ENCODE measurements around the gene DCUN1D4.

DCUN1D4 gene

GRCh38 chr4:51853027-51853682 is 10.2 kb downstream of the DCUN1D4 start:
- no peak for DNase-seq (ENCODE audit: extremely low read depth in 1 of 2, low read depth in 1 of 2)

DNA sequence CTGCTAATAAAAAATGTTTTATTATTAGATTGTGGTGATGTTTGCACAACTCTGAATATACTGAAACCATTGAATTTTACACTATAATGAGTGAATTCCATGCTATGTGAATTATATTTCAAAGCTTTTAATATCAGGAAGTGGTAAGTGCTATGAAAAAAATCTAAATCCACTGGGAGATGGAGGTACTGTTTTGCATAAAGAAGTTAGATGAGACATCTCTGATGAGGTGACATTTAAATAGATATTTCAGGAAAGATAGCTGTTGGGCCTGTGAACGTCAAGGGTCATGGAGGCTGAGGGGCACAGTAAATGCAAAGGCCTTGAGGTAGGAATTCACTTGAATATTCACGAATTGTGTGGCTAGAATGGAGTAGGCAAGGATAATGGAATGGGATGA is 12.3 kb downstream of the DCUN1D4 start:
- no peak for DNase-seq (ENCODE audit: extremely low read depth in 1 of 2, low read depth in 1 of 2)

GRCh38 chr4:51855751-51856150 is 12.8 kb downstream of the DCUN1D4 start:
- DNase-seq (ENCODE audit: extremely low read depth in 1 of 2, low read depth in 1 of 2) = no peak

DNA sequence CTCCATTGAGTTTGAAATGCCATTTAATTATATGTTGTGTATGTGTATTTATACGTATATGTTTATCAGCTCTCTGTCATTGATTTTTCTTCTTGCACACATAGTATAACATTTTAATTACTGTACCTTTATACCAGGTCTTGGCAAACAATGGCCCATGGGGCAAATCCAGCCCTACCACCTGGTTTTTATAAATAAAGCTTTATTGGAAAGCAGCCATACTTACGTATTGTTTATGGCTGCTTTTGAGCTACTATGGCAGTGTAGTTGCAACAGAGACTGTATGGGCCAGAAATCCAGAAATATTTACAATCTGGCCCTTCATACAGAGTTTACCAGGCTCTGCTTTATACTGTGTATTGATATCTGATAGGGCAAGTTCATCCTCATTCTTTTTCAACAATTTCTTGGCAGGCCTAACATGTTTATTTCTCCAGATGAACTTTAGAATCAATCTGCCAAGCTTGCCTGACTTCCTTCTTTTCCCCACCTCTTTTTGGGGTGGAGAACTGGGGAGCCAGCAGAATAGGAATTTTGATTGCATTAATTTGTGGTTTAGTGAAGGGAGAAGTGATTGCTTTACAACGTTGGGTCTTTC is 15.8 kb downstream of the DCUN1D4 start:
- no peak for DNase-seq (ENCODE audit: extremely low read depth in 1 of 2, low read depth in 1 of 2)

DNA sequence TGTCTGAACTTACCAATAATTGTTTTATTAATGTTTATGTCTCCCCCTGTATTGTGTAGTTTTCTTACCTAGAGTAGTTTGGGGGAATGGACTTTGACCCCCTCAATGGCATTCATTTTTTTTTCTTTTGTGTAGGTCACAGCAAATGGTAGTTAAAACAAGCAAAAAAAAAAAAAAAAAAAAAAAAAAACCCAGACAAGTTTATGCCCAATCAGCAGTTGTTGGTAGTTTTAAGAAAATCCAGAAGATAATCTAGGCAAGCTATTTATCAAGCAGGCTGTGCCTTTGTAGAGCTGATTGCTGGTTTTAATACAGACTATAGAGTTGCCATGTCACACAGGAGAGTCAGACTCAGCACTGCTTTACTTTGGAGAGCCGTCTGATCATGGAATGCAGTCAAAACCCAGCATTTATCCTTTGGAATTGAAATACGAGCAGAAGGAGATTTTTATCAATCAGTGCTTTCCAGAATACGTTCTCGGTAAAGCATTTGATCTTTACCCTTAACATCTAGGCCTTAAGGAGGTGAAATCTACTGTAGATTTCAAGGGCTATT is 16.6 kb downstream of the DCUN1D4 start:
- no peak for DNase-seq (ENCODE audit: extremely low read depth in 1 of 2, low read depth in 1 of 2)

- DNase-seq (ENCODE audit: extremely low read depth in 1 of 2, low read depth in 1 of 2) = no peak
Measured at GRCh38 chr4:51862199-51862598, 19.2 kb downstream of the DCUN1D4 start.

- no peak for DNase-seq (ENCODE audit: extremely low read depth in 1 of 2, low read depth in 1 of 2)
Measured at GRCh38 chr4:51862781-51863180, 19.8 kb downstream of the DCUN1D4 start.

DNA sequence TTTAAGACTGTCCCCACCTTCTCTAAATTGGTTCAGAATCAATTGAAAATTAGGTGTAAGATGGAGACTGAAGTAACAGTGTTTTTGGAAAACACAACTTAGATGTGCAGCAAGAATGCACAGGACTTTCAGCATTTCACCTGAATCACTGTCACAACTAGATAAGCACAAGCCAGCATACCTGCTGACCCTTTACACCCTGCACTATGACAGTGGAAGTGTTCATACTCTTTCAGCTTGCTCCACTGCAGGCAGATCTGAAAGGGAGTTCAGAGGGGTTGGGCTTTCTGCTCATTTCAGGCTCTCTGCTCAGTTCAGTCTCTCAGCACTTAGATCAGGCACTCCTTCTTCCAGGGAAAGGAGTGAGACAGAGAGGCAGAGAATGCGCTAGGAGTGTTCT is 22.8 kb downstream of the DCUN1D4 start:
- no peak for DNase-seq (ENCODE audit: extremely low read depth in 1 of 2, low read depth in 1 of 2)

- no peak for DNase-seq (ENCODE audit: extremely low read depth in 1 of 2, low read depth in 1 of 2)
Measured at GRCh38 chr4:51866835-51867234, 23.9 kb downstream of the DCUN1D4 start.

DNA sequence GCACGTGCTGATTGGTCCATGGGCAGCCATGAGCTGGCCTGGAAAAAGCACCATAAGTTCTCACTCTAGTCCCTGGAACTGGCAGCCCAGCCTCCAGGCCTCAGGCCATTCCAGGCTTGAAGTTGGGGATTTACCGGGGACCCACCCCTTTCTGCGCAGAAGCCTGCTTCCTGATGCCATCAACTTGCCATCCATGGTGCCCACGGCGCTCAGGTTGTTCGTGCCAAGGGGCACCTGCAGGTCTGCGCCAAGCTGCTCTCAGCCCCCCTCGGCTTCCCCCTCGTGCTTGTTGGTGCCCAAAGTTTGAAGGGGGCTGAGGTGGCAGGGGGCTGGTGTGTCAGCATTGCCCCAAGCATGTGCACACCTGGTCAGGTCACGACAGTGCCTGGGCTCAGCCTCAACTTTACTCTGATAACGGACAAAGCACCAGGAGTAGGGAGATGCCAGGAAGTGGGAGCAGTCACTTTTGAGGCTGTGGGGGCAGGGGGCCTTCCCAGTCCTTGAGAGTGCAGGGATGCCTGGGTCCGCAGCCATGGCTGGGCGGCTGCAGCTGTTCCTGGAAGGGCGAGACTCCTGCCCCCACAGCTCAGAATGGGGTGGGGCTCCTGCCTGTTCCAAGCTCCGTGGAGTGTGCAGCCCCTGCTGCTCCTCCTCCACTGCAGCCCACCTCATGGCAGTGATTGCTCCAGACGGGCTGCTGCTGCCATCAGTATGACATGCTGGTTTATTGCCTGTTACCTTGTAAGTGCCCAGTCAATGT is 24.9 kb downstream of the DCUN1D4 start:
- DNase-seq (ENCODE audit: extremely low read depth in 1 of 2, low read depth in 1 of 2) = no peak

DNA sequence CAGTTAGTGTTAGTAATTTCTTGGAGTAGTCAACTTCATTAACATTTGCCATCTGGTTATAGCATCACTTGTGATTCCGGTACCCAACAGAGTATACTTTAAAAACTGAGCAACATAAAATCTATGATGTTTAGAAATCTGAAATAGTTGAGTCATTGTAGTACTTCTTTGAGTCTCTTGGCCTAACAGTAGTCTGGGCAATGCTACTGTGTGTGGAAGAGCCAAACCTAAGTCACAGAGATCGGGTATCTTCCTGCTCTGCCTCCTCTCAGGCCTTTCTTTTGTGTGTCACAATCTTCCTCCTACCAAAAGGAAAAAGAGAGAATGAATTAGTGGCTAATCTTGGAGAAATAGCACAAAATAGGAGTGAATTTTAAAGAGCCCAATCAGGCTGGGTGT is 25.5 kb downstream of the DCUN1D4 start:
- DNase-seq (ENCODE audit: extremely low read depth in 1 of 2, low read depth in 1 of 2) = no peak

GRCh38 chr4:51870441-51871188 is 27.7 kb downstream of the DCUN1D4 start:
- DNase-seq (ENCODE audit: extremely low read depth in 1 of 2, low read depth in 1 of 2) = no peak

GRCh38 chr4:51872283-51872997 is 29.5 kb downstream of the DCUN1D4 start:
- no peak for DNase-seq (ENCODE audit: extremely low read depth in 1 of 2, low read depth in 1 of 2)

DNA sequence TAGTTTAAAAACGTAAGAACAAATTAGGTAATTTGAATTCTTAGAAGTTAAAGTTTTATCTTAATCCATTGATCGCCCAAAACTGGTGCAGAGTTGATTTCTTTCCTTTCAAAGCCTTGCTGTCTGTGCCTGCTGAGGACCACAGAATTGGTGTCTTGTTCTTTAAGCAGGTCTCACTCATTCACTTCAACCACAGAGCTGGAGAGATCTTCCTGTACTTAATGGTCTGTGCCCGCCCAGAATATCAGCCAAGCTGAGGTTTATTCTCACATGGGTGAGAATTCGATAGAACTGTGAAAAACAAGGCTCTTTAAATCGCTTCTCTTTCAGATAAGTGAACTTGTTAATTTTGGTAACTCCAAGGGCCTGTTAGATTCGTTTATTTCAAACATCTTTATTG is 31.6 kb downstream of the DCUN1D4 start:
- no peak for DNase-seq (ENCODE audit: extremely low read depth in 1 of 2, low read depth in 1 of 2)

- DNase-seq (ENCODE audit: extremely low read depth in 1 of 2, low read depth in 1 of 2) = no peak
Measured at GRCh38 chr4:51878431-51878830, 35.5 kb downstream of the DCUN1D4 start.

- DNase-seq (ENCODE audit: extremely low read depth in 1 of 2, low read depth in 1 of 2) = no peak
Measured at GRCh38 chr4:51880016-51880915, 37.3 kb downstream of the DCUN1D4 start.

GRCh38 chr4:51884055-51884454 is 41.1 kb downstream of the DCUN1D4 start:
- DNase-seq (ENCODE audit: extremely low read depth in 1 of 2, low read depth in 1 of 2) = no peak

DNA sequence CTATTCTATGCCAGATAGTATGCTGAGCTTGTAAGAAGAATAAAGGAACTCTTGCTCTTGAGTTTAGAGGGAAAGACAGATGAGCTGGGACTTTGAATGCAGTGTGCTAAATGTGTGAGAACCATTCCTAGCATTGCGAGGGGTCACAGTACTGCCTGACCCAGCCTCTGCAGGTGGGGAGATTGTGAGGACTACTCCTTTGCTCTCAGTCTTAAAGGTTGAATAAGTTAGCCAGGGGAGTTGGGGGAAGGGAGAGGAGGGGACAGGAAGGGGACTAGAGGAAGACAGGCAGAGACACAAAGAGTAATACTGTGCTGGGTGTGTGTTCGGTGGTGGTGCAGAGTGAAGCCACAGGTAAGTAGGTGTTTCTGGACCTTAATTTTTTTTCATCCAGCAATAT is 41.7 kb downstream of the DCUN1D4 start:
- no peak for DNase-seq (ENCODE audit: extremely low read depth in 1 of 2, low read depth in 1 of 2)

DNA sequence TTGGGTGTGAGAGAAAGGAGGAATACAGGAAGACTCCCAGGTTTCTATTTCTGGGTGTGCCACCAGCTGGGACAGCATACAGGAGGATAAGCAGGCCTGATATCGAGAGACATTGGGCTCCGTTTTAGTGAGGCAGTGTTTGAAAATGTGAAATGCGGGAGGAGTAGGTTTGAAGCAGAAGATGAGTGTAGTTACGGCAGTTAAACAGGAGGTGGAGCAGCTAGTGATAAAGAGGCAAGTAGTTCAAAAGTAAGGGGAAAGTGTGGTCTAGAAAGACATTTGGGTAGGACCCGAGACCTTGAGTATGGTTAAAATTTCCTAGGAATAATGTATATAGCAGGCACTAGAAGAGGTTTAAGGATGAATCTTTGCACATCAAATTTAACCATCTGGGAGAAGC is 42.4 kb downstream of the DCUN1D4 start:
- no peak for DNase-seq (ENCODE audit: extremely low read depth in 1 of 2, low read depth in 1 of 2)

GRCh38 chr4:51890760-51891159 is 47.8 kb downstream of the DCUN1D4 start:
- DNase-seq (ENCODE audit: extremely low read depth in 1 of 2, low read depth in 1 of 2) = no peak
